Body of pancreas (tissue), 4 donors: ENCODE results near the gene TDRD7. TPM values are rescaled to one million over a fixed set of nuclear protein-coding genes. Genes with fewer than 3 reads are reported as not detected.

Experiments
- ATAC-seq: fragments of 150-250 bp; one replicate; pipeline ENCODE4 v1.9.1; 2016
- DNase-seq, 4 donors: peaks; one replicate each; pipeline ENCODE4 v3.0.0-alpha.2; 2019
- H3K27ac ChIP-seq, 4 donors: fragments of 200-600 bp; sonication (generic); 1 replicate in 3 of 4; 2 replicates in 1 of 4; pipeline versions ENCODE4 v1.5.1 to v1.6.1; 2016 to 2019; ENCODE audit warnings: mild to moderate bottlenecking in 1 of 4, mixed read lengths in 1 of 4, moderate library complexity in 1 of 4
- H3K27me3 ChIP-seq, 2 donors: fragments of 200-600 bp; sonication (generic); one replicate each; pipeline ENCODE4 v1.6.0; 2016; ENCODE audit warnings: mild to moderate bottlenecking in 1 of 2
- H3K36me3 ChIP-seq, 2 donors: fragments of 200-600 bp; sonication (generic); replicated peaks in 1 of 2; 2 replicates each; pipeline ENCODE4 v1.5.1; 2016; ENCODE audit warnings: low read depth in 2 of 2; ENCODE audit not compliant: insufficient read depth in 1 of 2
- H3K4me1 ChIP-seq: fragments of 200-600 bp; sonication (generic); one replicate; pipeline ENCODE4 v1.6.0; 2016
- H3K4me3 ChIP-seq, 2 donors: fragments of 200-600 bp; sonication (generic); 1 replicate in 1 of 2; 2 replicates in 1 of 2; pipeline ENCODE4 v1.5.1; 2016 to 2019
- H3K9me3 ChIP-seq, 3 donors: fragments of 200-600 bp; sonication (generic); 1 replicate in 2 of 3; 2 replicates in 1 of 3; pipeline ENCODE4 v1.5.1; 2016
- CTCF ChIP-seq, 7 experiments: fragments of 450-650 bp in 4 of 7; fragments of 200-600 bp in 3 of 7; sonication (generic) in 3 of 7; IDR thresholded peaks; one replicate each; pipeline ENCODE4 v1.5.1; 2016 to 2019; ENCODE audit warnings: antibody characterized with exemption in 7 of 7
- POLR2A ChIP-seq, 3 donors: fragments of 450-650 bp; IDR thresholded peaks; one replicate each; pipeline ENCODE4 v1.6.1; 2016; ENCODE audit warnings: antibody characterized with exemption in 3 of 3, mild to moderate bottlenecking in 2 of 3
- WGBS, 2 donors: methylation state at CpG; one replicate each; pipeline ENCODE4 v1.1.5; 2017; 5-methylcytosine and 5-hydroxymethylcytosine counted together
- intact Hi-C: fragments of 100-400 bp; cut with DNase I; formaldehyde crosslinking; loops from one replicate; pipeline ENCODE4 v1.15.1; 2023
- total RNA-seq, 2 donors: library from RNA; depleted of rRNA; stranded (reverse); fragments of >200 nt; gene quantifications; one replicate each; pipeline ENCODE4 v1.1.0, GENCODE V29; 2016

Gene TDRD7
- total RNA-seq, 2 donors from 2014 or later = 2.3 to 7.5 TPM

GRCh38 chr9:97415146-97415545 lies 3.2 kb downstream of the TDRD7 start:
- TF ChIP-seq POLR2A (IDR thresholded peaks at IDR 0.05) (no peak), CTCF (IDR thresholded peaks at IDR 0.05) (no peak)
- ATAC-seq (no peak), DNase-seq (no peak)
- H3K27me3 ChIP-seq = no peaks in the 10 kb centered on the region
- H3K4me3 ChIP-seq = no peak overlapping the region
- no peaks in the 10 kb centered on the region for H3K9me3 ChIP-seq
- H3K4me1 ChIP-seq = peaks cover 43% of the 10 kb centered on the region
- intact Hi-C loops = no loop called here
- no peak overlapping the region for H3K27ac ChIP-seq
- no peaks in the 10 kb centered on the region for H3K36me3 ChIP-seq
- WGBS, 2 donors = 67 to 71% methylated on average over 2 of the region's 2 CpGs

GRCh38 chr9:97418880-97419279 lies 7.0 kb downstream of the TDRD7 start:
- Histone ChIP-seq H3K27me3 (no peaks in the 10 kb centered on the region), H3K9me3 (peaks cover 0 to 3% (median 0%) of the 10 kb centered on the region in 3 donors), H3K27ac (no peak overlapping the region), H3K4me1 (peaks cover 26% of the 10 kb centered on the region), H3K4me3 (no peak overlapping the region), H3K36me3 (no peaks in the 10 kb centered on the region)
- TF ChIP-seq CTCF (IDR thresholded peaks at IDR 0.05) (no peak), POLR2A (IDR thresholded peaks at IDR 0.05) (no peak)
- no peak for DNase-seq
- WGBS, 2 donors = 42 to 48% methylated on average over 3 of the region's 3 CpGs
- ATAC-seq = no peak
- intact Hi-C loops = no loop called here

- no peaks in the 10 kb centered on the region for H3K36me3 ChIP-seq
- H3K9me3 ChIP-seq = peaks cover 0 to 3% (median 0%) of the 10 kb centered on the region in 3 donors
- no peaks in the 10 kb centered on the region for H3K27me3 ChIP-seq
- no peak overlapping the region for H3K4me3 ChIP-seq
- H3K27ac ChIP-seq = no peak overlapping the region
- no peak for TF ChIP-seq CTCF (IDR thresholded peaks at IDR 0.05)
- no peak for TF ChIP-seq POLR2A (IDR thresholded peaks at IDR 0.05)
- ATAC-seq = no peak
- intact Hi-C loops = no loop called here
- peaks cover 21% of the 10 kb centered on the region for H3K4me1 ChIP-seq
- WGBS, 2 donors = 28 to 45% methylated on average over 2 of the region's 2 CpGs
- no peak for DNase-seq
Measured at GRCh38 chr9:97419309-97419867, 7.5 kb downstream of the TDRD7 start.

GRCh38 chr9:97425336-97425972 lies 13.6 kb downstream of the TDRD7 start:
- no peak overlapping the region for H3K27ac ChIP-seq
- intact Hi-C loops = no loop called here
- no peak for ATAC-seq
- peaks cover 0 to 3% (median 0%) of the 10 kb centered on the region in 3 donors for H3K9me3 ChIP-seq
- H3K4me1 ChIP-seq = no peaks in the 10 kb centered on the region
- DNase-seq = no peak
- 88 to 92% methylated on average over 4 of the region's 4 CpGs for WGBS, 2 donors
- H3K4me3 ChIP-seq = no peak overlapping the region
- TF ChIP-seq POLR2A (IDR thresholded peaks at IDR 0.05) (no peak), CTCF (IDR thresholded peaks at IDR 0.05) (no peak)
- H3K36me3 ChIP-seq = peaks cover 3 to 4% of the 10 kb centered on the region in 2 donors
- no peaks in the 10 kb centered on the region for H3K27me3 ChIP-seq

- Histone ChIP-seq H3K9me3 (peaks cover 0 to 3% (median 0%) of the 10 kb centered on the region in 3 donors), H3K4me3 (no peak overlapping the region), H3K27ac (no peak overlapping the region), H3K36me3 (peaks cover 3 to 4% of the 10 kb centered on the region in 2 donors), H3K27me3 (no peaks in the 10 kb centered on the region), H3K4me1 (no peaks in the 10 kb centered on the region)
- no peak for DNase-seq
- WGBS, 2 donors = 89 to 95% methylated on average over 3 of the region's 3 CpGs
- TF ChIP-seq CTCF (IDR thresholded peaks at IDR 0.05) (no peak), POLR2A (IDR thresholded peaks at IDR 0.05) (no peak)
- intact Hi-C loops = no loop called here
- ATAC-seq = no peak
Measured at GRCh38 chr9:97425973-97426336, 14.1 kb downstream of the TDRD7 start.
